Breast epithelium (tissue), 3 donors: ENCODE results near the gene GOLGA1.

Source experiments
- POLR2A ChIP-seq: fragments of 450-650 bp; IDR thresholded peaks from one replicate; pipeline ENCODE4 v1.6.1; 2016; ENCODE audit warnings: antibody characterized with exemption, mild to moderate bottlenecking, moderate library complexity
- POLR2AphosphoS5 ChIP-seq, 3 donors: sonication (generic); formaldehyde crosslinking; IDR thresholded peaks; one replicate each; pipeline ENCODE4 v1.6.1; 2017; ENCODE audit warnings: antibody characterized with exemption in 3 of 3
- TF ChIP-seq, protein P1 (sequence below), 3 donors: fragments of 450-650 bp; IDR thresholded peaks; one replicate each; pipeline ENCODE4 v1.5.1; 2016 to 2017; ENCODE audit warnings: antibody characterized with exemption in 3 of 3, mild to moderate bottlenecking in 3 of 3, moderate library complexity in 3 of 3

- TF ChIP-seq, protein P1, sequence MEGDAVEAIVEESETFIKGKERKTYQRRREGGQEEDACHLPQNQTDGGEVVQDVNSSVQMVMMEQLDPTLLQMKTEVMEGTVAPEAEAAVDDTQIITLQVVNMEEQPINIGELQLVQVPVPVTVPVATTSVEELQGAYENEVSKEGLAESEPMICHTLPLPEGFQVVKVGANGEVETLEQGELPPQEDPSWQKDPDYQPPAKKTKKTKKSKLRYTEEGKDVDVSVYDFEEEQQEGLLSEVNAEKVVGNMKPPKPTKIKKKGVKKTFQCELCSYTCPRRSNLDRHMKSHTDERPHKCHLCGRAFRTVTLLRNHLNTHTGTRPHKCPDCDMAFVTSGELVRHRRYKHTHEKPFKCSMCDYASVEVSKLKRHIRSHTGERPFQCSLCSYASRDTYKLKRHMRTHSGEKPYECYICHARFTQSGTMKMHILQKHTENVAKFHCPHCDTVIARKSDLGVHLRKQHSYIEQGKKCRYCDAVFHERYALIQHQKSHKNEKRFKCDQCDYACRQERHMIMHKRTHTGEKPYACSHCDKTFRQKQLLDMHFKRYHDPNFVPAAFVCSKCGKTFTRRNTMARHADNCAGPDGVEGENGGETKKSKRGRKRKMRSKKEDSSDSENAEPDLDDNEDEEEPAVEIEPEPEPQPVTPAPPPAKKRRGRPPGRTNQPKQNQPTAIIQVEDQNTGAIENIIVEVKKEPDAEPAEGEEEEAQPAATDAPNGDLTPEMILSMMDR (IDR thresholded peaks at IDR 0.05) = no peak
- no peak for TF ChIP-seq POLR2AphosphoS5 (IDR thresholded peaks at IDR 0.05)
- TF ChIP-seq POLR2A = no peak
Measured at GRCh38 chr9:124880501-124880900, 60.4 kb downstream of the GOLGA1 start.
